MM.1S (cell line): Measurements from ENCODE around the gene AKAP13.

Experiments used
- CTCF ChIP-seq: fragments of 300-600 bp; sonication (generic); IDR thresholded peaks from 2 replicates; pipeline ENCODE4 v1.5.1; 2016; ENCODE audit warnings: antibody characterized with exemption, low read length, mixed read lengths
- EZH2 ChIP-seq: fragments of 300-600 bp; sonication (generic); optimal IDR thresholded peaks from 2 replicates; pipeline ENCODE3; 2017; ENCODE audit warnings: low read depth, mild to moderate bottlenecking, antibody characterized with exemption, low read length, mixed read lengths
- EZH2phosphoT487 ChIP-seq: fragments of 300-600 bp; sonication (generic); IDR thresholded peaks from 2 replicates; pipeline ENCODE4 v1.6.1; 2018; ENCODE audit warnings: antibody characterized with exemption, low read length

DNA sequence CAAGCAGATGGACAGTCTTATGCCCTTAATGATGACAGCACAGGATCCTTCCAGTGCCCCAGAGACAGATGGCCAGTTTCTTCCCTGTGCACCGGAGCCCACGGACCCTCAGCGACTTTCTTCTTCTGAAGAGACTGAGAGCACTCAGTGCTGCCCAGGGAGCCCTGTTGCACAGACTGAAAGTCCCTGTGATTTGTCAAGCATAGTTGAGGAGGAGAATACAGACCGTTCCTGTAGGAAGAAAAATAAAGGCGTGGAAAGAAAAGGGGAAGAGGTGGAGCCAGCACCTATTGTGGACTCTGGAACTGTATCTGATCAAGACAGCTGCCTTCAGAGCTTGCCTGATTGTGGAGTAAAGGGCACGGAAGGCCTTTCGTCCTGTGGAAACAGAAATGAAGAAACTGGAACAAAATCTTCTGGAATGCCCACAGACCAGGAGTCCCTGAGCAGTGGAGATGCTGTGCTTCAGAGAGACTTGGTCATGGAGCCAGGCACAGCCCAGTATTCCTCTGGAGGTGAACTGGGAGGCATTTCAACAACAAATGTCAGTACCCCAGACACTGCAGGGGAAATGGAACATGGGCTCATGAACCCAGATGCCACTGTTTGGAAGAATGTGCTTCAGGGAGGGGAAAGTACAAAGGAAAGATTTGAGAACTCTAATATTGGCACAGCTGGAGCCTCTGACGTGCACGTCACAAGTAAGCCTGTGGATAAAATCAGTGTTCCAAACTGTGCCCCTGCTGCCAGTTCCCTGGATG is 198.7 kb downstream of the AKAP13 start:
- TF ChIP-seq CTCF (no peak), EZH2 (no peak), EZH2phosphoT487 (no peak)
